ENCODE results near the gene WIZ. TPM values are rescaled to one million over a fixed set of nuclear protein-coding genes. Genes with fewer than 3 reads are reported as not detected.

The WIZ gene
- total and polyA plus RNA-seq, 3 donors from 2014 or later = 66.2 to 118 (median 109) TPM

DNA sequence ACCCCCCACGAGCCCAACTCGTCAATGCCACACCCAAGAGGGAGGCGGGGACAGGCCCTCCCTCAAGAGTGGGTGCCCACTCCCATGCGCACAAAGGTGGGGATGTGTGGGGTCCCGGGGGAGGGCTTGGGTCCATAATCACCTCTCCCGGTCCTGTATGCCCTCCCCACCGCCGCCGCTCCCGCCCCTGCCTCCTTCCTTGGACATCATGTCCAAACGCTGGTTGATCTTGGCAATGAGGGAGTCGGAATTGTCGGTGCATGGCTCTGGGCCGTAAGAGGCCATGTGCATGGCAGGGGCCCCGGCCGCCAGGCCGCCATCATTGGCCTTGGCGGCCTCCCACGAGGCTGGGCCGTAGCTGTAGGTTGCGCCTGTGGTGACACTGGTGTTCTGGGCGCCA, 76.1 kb downstream of the WIZ start:
- intact Hi-C loops (cut with DNase I; ENCODE audit: low total_unique reads) = loop anchor here (10.0 kb wide), 1 partner anchor 119 kb away; no protein-coding TSS in a partner anchor
- H3K36me3 ChIP-seq (ENCODE audit: low read depth, missing control alignments) = no peaks in the 10 kb centered on the region
- no peak overlapping the region for H3K27ac ChIP-seq
- no peak overlapping the region for H3K4me3 ChIP-seq
- no peaks in the 10 kb centered on the region for H3K9me3 ChIP-seq
- TF ChIP-seq, protein P1, sequence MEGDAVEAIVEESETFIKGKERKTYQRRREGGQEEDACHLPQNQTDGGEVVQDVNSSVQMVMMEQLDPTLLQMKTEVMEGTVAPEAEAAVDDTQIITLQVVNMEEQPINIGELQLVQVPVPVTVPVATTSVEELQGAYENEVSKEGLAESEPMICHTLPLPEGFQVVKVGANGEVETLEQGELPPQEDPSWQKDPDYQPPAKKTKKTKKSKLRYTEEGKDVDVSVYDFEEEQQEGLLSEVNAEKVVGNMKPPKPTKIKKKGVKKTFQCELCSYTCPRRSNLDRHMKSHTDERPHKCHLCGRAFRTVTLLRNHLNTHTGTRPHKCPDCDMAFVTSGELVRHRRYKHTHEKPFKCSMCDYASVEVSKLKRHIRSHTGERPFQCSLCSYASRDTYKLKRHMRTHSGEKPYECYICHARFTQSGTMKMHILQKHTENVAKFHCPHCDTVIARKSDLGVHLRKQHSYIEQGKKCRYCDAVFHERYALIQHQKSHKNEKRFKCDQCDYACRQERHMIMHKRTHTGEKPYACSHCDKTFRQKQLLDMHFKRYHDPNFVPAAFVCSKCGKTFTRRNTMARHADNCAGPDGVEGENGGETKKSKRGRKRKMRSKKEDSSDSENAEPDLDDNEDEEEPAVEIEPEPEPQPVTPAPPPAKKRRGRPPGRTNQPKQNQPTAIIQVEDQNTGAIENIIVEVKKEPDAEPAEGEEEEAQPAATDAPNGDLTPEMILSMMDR (IDR thresholded peaks at IDR 0.05) = no peak
- no peak for TF ChIP-seq POLR2A (IDR thresholded peaks at IDR 0.05)
- H3K27me3 ChIP-seq = no peaks in the 10 kb centered on the region
- 81 to 94% methylated on average over 12 to 22 of the region's 22 CpGs for WGBS, 2 donors
- DNase-seq = no peak
- H3K4me1 ChIP-seq = peaks cover 38% of the 10 kb centered on the region

DNA sequence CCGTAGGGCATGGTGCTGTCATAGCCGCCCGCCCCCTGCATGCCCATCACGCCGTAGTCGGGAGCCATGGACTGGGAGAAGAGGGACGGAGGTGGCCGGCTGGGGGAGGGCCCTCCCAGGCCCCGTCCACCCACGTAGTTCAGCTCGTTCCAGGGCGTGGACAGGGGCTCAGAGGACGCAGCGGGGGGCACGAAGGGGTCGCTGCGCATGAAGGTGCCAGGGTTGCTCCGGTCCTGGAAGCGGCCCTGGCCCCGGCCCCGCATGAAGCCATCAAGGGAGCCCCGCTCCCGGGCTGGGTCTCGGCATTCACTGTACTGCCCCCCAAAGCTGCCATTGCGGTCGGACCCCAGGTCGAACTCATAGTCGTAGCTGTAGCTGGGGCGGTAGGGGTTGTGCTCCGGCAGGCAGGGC, 76.9 kb downstream of the WIZ start:
- TF ChIP-seq, protein P1 (IDR thresholded peaks at IDR 0.05) = no peak
- TF ChIP-seq POLR2A (IDR thresholded peaks at IDR 0.05) = no peak
- Histone ChIP-seq H3K4me3 (no peak overlapping the region), H3K36me3 (ENCODE audit: low read depth, missing control alignments) (no peaks in the 10 kb centered on the region), H3K9me3 (no peaks in the 10 kb centered on the region), H3K4me1 (peaks cover 38% of the 10 kb centered on the region), H3K27me3 (no peaks in the 10 kb centered on the region), H3K27ac (no peak overlapping the region)
- no peak for DNase-seq
- 92 to 93% methylated on average over 18 to 30 of the region's 30 CpGs for WGBS, 2 donors
- intact Hi-C loops (cut with DNase I; ENCODE audit: low total_unique reads) = loop anchor here (10.0 kb wide), 1 partner anchor 118 kb away; no protein-coding TSS in a partner anchor

DNA sequence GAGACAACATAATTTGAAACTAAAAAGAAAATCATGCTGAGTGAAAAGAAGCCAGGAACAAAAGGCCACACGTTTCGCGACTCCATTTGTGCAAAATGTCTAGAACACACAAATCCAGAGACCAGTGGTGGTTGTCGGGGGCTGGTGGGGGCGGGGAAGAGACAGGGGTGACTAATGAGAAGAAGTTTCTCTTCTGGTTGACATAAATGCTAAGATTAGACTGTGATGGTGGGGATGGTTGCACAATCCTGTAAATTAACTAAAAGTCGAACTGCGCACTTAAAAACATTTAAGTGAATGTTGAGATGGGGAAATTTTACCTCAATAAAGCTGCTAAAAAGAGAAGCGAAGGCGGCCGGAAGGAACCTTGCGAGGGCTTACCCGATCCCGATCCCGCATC, 77.3 kb downstream of the WIZ start:
- Histone ChIP-seq H3K4me1 (peaks cover 37% of the 10 kb centered on the region), H3K36me3 (ENCODE audit: low read depth, missing control alignments) (no peaks in the 10 kb centered on the region), H3K27ac (no peak overlapping the region), H3K27me3 (no peaks in the 10 kb centered on the region), H3K9me3 (no peaks in the 10 kb centered on the region), H3K4me3 (no peak overlapping the region)
- 91 to 94% methylated on average over 14 of the region's 14 CpGs for WGBS, 2 donors
- intact Hi-C loops (cut with DNase I; ENCODE audit: low total_unique reads) = loop anchor here (10.0 kb wide), 1 partner anchor 118 kb away; no protein-coding TSS in a partner anchor
- no peak for DNase-seq
- TF ChIP-seq, protein P1 (IDR thresholded peaks at IDR 0.05) = no peak
- TF ChIP-seq POLR2A (IDR thresholded peaks at IDR 0.05) = no peak

DNA sequence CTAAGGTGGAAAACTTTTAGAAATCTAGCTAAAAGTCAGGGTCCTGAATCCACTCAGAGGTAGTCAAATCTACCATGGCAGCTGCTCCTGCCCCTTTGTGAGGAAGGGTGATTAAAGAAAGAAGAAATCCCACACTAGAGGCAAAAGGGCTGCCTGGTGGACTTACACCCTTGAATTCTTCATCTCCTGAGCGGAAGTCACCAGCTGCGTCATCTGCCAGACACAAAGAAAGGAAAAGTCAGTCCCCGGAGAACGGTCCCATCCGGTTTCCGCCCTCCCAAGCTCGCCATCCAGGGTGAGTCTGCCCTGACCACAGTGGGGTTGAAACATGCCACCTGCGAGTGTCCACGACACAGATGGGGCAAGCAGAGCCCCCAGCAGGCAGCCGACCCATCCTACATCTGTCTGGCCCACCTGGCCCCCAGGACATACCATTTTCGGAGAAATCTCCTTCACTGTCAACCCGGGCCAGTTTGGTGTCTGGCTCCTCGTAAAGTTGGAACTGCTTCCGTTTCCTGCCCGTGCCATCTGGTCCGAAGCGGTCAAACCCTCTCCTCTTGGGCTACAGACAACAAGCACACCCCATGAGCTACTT, 77.9 kb downstream of the WIZ start:
- intact Hi-C loops (cut with DNase I; ENCODE audit: low total_unique reads) = loop anchor here (10.0 kb wide), 1 partner anchor 117 kb away; no protein-coding TSS in a partner anchor
- H3K4me3 ChIP-seq = no peak overlapping the region
- 86 to 90% methylated on average over 11 to 17 of the region's 17 CpGs for WGBS, 2 donors
- no peak for TF ChIP-seq POLR2A (IDR thresholded peaks at IDR 0.05)
- TF ChIP-seq, protein P1 (IDR thresholded peaks at IDR 0.05) = no peak
- H3K27me3 ChIP-seq = no peaks in the 10 kb centered on the region
- no peaks in the 10 kb centered on the region for H3K36me3 ChIP-seq (ENCODE audit: low read depth, missing control alignments)
- no peak overlapping the region for H3K27ac ChIP-seq
- no peaks in the 10 kb centered on the region for H3K9me3 ChIP-seq
- DNase-seq = no peak
- peaks cover 31% of the 10 kb centered on the region for H3K4me1 ChIP-seq

DNA sequence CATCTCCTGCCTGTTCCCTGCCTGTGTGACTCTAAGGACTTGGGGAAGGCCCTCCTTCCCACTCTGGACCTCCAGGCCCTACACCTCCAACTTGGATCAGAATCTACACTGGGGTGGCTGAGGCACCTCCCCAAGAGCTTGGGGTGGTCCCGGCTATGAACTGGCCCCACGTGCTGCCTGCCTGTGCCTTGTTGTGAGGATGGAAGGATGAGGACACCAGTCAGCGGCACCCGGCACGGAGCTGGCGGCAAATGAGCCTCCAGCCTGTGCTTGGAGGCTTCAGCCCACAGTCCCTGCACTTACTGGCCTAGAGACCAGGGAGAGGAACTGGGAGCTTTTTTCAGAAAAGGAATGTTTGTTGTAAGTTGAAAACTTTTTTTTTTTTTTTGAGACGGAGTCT, 78.6 kb downstream of the WIZ start:
- no peak for DNase-seq
- Histone ChIP-seq H3K36me3 (ENCODE audit: low read depth, missing control alignments) (no peaks in the 10 kb centered on the region), H3K27ac (no peak overlapping the region), H3K27me3 (no peaks in the 10 kb centered on the region), H3K4me1 (peaks cover 25% of the 10 kb centered on the region), H3K4me3 (no peak overlapping the region), H3K9me3 (no peaks in the 10 kb centered on the region)
- no peak for TF ChIP-seq POLR2A (IDR thresholded peaks at IDR 0.05)
- TF ChIP-seq, protein P1 (IDR thresholded peaks at IDR 0.05) = no peak
- 92 to 97% methylated on average over 7 of the region's 7 CpGs for WGBS, 2 donors
- intact Hi-C loops (cut with DNase I; ENCODE audit: low total_unique reads) = loop anchor here (10.0 kb wide), 1 partner anchor 116 kb away; no protein-coding TSS in a partner anchor
